OCI-LY3 (cell line): ENCODE measurements around the gene PCSK6.

Experiments used
- CTCF ChIP-seq: fragments of 200-600, 300-600 bp; sonication (generic); IDR thresholded peaks from 2 replicates; pipeline ENCODE4 v1.5.1; 2014; ENCODE audit warnings: antibody characterized with exemption, low read length, low read depth
- EZH2phosphoT487 ChIP-seq: fragments of 200-600 bp; shearing (Covaris generic); IDR thresholded peaks from 2 replicates; pipeline ENCODE4 v1.6.1; 2018; ENCODE audit warnings: antibody characterized with exemption, mixed run types, low read depth

GRCh38 chr15:101313041-101313761, 176.3 kb downstream of the PCSK6 start:
- no peak for TF ChIP-seq CTCF
- no peak for TF ChIP-seq EZH2phosphoT487
